GM12873 (cell line): ENCODE results near the gene CHN1.
A peak's percentile ranks its signal among the peaks of the same experiment; 100 is the strongest.

Source experiments
- TF ChIP-seq, protein P1 (sequence below): IDR thresholded peaks from 2 replicates; pipeline ENCODE4 v1.5.1; 2012; ENCODE audit warnings: low read depth, mild to moderate bottlenecking, moderate library complexity, low read length, control low read depth; ENCODE audit not compliant: insufficient read depth; ENCODE audit errors: missing control alignments

The CHN1 gene

DNA sequence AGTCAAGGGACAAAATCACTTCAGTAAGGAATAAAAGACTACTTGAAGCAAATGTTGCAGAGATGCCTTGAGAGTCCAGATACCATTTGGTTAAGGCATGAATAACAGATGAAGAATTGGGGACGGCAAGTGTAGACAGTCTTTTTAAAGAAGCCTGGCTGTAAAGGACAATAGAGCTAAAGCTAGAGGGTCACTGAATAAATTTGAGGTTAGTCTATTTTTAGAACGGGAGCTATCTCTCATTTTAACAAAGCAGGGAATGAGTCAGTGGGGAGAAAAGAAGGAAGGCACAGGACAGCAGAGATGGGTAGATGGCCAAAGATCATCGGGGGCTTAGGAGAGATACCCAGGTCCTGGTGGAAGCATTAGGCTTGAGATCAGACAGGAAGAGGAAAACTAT, 30.6 kb upstream of the CHN1 start:
- TF ChIP-seq, protein P1, sequence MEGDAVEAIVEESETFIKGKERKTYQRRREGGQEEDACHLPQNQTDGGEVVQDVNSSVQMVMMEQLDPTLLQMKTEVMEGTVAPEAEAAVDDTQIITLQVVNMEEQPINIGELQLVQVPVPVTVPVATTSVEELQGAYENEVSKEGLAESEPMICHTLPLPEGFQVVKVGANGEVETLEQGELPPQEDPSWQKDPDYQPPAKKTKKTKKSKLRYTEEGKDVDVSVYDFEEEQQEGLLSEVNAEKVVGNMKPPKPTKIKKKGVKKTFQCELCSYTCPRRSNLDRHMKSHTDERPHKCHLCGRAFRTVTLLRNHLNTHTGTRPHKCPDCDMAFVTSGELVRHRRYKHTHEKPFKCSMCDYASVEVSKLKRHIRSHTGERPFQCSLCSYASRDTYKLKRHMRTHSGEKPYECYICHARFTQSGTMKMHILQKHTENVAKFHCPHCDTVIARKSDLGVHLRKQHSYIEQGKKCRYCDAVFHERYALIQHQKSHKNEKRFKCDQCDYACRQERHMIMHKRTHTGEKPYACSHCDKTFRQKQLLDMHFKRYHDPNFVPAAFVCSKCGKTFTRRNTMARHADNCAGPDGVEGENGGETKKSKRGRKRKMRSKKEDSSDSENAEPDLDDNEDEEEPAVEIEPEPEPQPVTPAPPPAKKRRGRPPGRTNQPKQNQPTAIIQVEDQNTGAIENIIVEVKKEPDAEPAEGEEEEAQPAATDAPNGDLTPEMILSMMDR = no peak

DNA sequence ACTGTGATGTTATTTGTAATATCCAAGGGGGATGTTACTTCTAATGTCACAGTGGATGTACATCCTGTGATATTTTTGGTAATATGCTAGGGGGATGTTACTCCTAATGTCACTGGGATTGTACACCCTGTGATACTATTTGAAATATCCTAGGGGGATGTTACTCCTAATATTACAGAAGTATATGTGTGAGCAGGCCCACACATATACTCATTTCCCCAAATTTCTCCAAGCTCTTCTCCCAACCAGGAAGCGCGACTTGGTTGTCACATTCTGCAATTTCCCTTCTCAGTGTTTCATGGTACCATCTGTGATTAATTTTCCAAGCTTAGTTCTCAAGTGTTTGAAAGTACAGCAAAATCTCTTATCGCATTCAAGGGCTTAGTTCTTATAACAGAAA, 29.5 kb upstream of the CHN1 start:
- TF ChIP-seq, protein P1 = no peak

DNA sequence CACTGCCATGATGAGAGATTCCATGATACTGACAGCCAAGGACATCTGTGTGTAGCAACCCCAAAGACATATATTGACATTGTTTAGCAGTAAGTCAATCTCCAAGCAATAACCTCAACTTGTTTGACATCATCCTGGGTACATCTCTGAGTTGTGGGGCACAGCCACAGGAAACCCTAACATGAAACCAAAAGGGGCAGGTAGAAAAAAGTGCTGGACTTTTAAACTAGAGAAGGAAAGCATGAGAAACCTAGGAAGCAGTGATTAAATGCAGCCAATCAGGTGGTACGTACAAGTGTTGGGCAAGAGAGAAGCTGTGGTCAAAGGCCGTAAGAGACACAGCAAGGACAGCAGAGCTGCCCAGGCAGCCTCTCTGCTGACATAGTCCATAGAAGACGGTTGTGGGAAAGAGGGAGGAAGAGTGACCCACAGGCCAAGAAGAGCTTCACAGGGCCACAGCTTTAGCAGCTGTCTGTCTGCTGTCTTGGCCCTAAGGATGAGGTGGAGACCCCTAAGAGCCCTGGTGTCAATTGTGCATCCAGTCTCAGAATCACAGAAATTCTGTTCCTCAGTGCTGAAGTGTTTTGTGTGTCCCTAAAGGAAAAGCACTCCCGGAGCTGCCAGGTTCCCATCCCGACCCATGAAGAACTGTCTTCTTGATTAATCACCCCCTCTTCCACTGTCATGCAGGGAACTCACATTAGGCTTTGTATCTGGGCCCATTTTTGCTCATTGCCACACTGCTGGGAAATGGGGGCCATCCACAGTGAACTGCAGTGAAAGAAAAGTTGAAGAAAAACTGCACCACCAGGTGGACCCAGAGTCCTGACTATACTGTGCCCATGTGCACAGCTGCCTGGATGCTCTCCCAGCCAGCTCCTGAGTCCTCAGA, 25.4 kb upstream of the CHN1 start:
- TF ChIP-seq, protein P1 = peak; percentile 56

DNA sequence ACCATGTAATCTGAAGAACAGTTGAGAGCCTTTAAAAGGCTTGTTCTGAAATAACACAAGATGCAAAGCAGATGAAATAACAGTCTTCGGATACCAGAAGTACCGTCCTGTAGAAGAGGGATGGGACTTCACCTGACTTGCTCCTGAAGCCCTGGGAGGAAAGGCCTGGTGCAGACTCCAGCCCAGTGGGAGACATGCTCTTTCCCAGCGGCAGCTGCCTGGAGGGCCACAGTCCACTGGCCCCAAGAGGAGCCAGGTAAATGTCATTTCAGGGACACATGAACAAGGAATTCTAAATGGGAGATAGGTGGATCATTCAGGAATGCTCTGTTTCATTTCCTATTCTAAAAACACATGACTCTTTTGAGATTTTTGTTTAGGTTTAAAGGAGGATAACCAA, 22.6 kb upstream of the CHN1 start:
- TF ChIP-seq, protein P1 = no peak

DNA sequence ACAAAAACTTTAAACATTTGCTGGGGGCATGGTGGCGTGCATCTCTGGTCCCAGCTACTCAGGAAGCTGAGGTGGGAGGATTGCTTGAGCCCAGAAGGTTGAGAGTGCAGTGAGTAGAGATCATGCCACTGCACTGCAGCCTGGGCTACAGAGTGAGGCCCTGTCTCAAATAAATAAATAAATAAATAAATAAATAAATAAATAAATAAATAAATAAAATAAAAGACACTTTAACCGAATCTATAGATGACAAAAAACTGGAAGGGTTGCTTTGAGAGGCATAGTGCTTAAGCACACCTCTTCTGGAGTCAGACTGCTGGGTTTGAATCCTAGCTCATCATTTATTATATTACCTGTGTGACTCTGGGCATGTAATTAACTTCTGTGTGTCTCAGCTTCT, 21.2 kb upstream of the CHN1 start:
- TF ChIP-seq, protein P1 = no peak

DNA sequence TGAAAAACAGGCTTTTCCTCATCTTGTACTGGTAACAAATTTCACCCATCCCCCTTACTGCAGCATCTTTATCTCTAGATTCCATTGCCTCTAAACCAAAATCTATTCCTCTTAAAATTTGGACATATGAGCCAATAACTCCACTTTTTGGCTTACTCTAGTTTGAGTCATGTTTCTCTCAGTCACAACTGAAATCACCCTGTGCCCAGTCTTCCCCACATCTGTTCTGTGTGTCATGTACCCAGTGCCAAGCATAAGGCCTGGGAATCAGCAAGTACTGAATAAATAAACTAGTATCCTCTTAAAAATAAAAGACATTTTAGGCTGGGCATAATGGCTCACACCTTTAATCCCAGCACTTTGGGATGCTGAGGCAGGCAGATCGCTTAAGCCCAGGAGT, 20.8 kb upstream of the CHN1 start:
- TF ChIP-seq, protein P1 = no peak

DNA sequence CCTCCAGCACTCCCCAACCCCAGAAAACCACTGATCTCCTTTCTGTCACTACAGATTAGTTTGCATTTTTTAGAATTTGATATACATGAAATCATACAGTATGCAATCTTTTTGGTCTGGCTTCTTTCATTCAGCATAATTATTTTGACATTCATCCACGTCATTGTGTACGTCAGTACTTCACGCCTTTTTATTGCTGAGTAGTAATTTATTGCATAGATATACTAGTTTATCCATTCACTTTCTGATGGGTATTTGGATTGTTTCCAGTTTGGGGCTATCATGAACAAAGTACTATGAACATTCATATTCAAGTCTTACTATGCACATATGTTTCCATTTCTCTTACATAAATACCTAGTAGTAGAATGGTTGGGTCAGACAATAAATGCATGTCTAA, 20.1 kb upstream of the CHN1 start:
- TF ChIP-seq, protein P1 = no peak
